GM12801 (cell line): ENCODE results near the gene TPD52L1.

Source experiments
- TF ChIP-seq, protein P1 (sequence below): IDR thresholded peaks from one replicate; pipeline ENCODE4 v1.5.1; 2011; ENCODE audit warnings: control low read depth; ENCODE audit not compliant: insufficient read length; ENCODE audit errors: extremely low read depth

Gene TPD52L1

DNA sequence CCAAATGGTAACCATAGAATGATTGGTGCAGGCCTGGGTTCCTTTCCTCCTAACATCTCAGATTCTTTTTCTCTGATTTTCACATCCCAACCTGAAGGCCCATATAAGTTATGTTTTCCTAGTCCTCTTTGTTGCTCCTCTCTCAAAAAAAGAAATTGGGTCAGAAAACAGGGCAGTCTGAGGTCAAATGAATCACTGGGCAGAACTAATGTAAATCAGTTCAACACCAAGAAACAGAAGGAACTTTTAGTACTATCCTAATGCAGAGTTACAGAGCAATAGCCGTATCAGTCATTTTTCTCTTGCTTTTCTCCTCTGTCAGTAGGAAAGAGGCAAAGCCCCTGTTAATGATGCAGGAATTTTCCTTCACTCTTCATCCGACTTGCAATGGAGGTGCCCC, 11.0 kb upstream of the TPD52L1 start:
- TF ChIP-seq, protein P1, sequence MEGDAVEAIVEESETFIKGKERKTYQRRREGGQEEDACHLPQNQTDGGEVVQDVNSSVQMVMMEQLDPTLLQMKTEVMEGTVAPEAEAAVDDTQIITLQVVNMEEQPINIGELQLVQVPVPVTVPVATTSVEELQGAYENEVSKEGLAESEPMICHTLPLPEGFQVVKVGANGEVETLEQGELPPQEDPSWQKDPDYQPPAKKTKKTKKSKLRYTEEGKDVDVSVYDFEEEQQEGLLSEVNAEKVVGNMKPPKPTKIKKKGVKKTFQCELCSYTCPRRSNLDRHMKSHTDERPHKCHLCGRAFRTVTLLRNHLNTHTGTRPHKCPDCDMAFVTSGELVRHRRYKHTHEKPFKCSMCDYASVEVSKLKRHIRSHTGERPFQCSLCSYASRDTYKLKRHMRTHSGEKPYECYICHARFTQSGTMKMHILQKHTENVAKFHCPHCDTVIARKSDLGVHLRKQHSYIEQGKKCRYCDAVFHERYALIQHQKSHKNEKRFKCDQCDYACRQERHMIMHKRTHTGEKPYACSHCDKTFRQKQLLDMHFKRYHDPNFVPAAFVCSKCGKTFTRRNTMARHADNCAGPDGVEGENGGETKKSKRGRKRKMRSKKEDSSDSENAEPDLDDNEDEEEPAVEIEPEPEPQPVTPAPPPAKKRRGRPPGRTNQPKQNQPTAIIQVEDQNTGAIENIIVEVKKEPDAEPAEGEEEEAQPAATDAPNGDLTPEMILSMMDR, result no peak

DNA sequence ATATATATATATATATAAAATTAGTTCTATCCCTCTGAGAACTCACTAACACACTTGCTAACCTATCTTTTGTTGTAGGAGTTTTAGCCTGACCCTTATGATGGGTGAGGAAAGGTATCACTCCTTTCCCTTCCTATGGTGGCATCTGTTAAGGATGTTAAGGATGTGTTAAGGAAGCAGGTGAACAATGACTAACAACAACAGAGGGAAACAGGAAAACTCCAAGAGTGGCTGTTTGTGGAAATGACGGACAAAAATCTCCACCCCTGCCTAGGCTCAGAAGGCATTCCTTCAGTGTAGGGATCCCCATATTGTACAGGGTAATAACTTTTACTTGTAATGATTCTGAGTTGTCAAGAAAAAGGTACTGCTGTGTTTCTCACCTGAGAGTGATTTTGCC, 8.8 kb upstream of the TPD52L1 start:
- TF ChIP-seq, protein P1, result no peak

DNA sequence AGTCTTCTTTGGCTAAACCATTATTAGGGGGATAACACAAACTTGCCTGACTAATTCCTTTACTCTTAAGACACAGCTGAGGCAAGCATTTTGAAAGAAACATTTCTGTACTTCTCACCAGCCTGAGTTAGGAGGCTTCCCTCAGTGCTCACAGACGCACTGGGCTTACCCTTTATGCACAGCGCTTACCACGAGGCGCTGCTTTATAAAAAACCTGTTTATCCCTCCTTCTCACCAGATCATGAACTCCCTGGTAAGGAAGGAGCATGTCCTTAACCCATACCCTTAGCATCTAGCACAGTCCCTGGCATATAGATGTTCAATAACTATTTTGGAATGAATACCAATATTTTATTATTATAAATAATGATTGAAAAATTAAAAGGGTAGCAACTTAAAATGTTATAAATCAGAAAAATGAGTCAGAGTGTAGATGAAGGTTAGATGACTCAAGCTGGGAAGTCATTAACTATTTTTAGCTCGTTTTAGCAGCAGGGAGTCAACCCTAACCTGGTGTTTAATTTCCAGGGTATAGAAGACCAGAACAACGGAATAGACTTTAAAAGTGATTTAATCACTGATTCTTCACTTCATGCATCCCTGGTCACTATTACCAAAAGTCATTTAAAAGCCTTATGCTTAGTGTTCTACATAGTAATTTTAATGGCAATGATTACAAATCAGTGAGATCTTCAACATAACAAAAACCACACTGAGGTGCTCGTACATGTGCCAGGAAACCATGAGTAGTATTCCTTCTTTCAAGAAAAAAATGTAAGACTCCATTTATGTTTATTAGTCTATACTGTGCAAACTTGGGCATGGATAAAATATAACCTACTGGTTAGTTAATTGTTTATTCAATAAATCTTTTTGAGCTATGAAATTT, 4.1 kb upstream of the TPD52L1 start:
- TF ChIP-seq, protein P1, result no peak

DNA sequence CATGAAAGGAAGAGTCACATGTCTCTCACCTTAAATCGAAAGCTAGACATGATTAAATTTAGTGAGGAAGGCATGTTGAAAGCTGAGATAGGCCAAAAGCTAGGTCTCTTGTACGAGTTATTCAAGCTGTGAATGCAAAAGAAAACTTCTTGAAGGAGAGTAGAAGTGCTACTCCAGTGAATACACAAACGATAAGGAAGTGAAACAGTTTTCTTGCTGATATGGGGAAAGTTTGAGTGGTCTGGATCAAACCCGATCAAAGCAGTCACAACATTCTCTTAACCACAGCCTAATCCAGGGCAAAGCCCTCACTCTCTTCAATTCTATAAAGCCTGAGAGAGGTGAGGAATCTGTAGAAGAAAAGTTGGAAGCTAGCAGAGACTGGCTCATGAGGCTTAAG, 1.9 kb upstream of the TPD52L1 start:
- TF ChIP-seq, protein P1, result no peak

DNA sequence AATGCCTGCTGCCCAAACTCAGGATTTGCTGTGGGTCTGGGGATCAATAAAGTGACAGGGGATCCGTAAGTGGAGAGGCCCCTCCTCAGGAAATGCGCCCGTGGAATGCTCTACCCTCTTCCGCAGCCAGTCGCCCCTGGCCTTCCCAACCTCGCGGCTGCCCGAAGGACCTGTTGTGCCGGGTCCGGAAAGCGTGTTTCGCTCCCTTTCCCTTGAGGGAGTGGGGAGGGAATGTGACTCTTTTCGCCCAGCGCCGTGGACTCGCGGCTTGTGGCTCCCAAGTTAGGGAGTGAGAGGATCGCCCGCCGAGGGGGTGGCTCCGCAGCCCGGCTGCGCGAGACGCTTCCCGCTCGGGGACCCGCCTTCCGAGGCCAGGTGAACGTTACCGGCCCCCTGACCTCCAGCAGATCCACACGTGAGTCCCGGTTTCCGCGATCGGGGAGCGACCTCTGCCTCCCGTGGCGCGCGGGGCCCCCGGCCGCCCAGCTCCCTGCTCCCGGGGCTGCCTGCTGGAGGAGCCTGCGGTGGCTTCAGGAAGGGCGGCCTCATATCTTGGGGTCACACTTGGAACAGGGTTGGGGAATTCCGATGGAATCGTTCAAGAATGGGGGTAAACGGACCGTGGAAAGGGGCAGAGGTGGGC, 666 bp downstream of the TPD52L1 start:
- TF ChIP-seq, protein P1, result no peak

DNA sequence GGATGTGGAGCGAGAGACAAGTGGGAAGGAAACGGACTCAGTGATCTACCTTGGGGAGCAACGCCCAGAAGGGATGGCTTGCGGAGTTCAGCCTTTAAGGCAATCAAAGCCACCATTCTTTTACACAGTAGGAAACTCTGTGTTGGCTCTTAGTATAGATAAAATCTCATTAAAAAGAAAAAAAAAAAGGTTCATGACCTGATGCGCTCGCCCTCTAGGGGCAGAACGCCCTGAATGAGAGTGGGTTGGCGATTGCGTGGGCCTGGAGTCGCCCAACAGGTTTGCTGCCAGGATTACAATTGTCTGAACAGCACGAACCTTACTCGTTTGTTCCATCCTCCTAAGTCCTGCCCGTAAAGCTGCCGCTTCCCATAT, 1.2 kb downstream of the TPD52L1 start:
- TF ChIP-seq, protein P1, result no peak

DNA sequence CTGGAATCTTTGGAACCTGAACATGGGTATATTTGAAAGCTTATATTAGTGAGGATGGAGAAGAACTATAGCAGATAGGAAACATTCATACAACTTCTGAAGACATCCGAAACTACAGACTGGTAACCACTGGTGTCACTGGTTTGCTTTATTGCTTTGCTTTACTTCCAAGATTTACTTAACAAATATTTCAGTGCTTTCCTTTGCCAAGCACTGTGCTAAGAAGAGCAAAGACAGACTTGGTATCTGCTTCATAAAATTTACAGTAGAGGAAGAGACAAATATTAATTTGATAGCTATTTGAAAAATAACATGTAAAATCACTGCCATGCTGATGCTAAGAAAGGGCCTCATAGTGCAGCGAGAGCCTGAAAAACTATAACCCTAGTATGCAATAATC, 1.8 kb downstream of the TPD52L1 start:
- TF ChIP-seq, protein P1, result no peak
